Measurements from ENCODE around the gene CFAP100. TPM values are rescaled to one million over a fixed set of nuclear protein-coding genes. Genes with fewer than 3 reads are reported as not detected.

The CFAP100 gene
- total and polyA plus RNA-seq, 2 donors, result 0.11 TPM; not detected in 1

GRCh38 chr3:126466886-126467610 is 72.3 kb downstream of the CFAP100 start:
- Histone ChIP-seq H3K4me1 (ENCODE audit: control insufficient read depth in 2 of 2, insufficient read depth in 2 of 2, low read length in 2 of 2) (peaks cover 1 to 19% of the 10 kb centered on the region in 2 donors), H3K27ac (ENCODE audit: low read depth in 1 of 2, low read length in 1 of 2) (no peak overlapping the region), H3K27me3 (ENCODE audit: control insufficient read depth in 2 of 2, insufficient read depth in 1 of 2, low read length in 1 of 2) (no peaks in the 10 kb centered on the region), H3K4me3 (ENCODE audit: low read length in 2 of 2) (no peak overlapping the region), H3K9me3 (ENCODE audit: control insufficient read depth in 2 of 2, insufficient read depth in 1 of 2, low read length in 1 of 2) (peaks cover 0 to 2% of the 10 kb centered on the region in 2 donors), H3K36me3 (ENCODE audit: control insufficient read depth in 2 of 2, insufficient read depth in 2 of 2, low read length in 1 of 2) (peaks cover 88 to 96% of the 10 kb centered on the region in 2 donors)
- 89% methylated on average over 19 of the region's 19 CpGs for WGBS
- no peak for DNase-seq (ENCODE audit: low read depth in 6 of 9, low spot score in 9 of 9)

- DNase-seq (ENCODE audit: low read depth in 6 of 9, low spot score in 9 of 9), result no peak
- H3K4me1 ChIP-seq (ENCODE audit: control insufficient read depth in 2 of 2, insufficient read depth in 2 of 2, low read length in 2 of 2), result peaks cover 7 to 25% of the 10 kb centered on the region in 2 donors
Measured at GRCh38 chr3:126467611-126467955, 72.9 kb downstream of the CFAP100 start.

GRCh38 chr3:126468028-126468891 is 73.6 kb downstream of the CFAP100 start:
- H3K36me3 ChIP-seq (ENCODE audit: control insufficient read depth in 2 of 2, insufficient read depth in 2 of 2, low read length in 1 of 2), result peaks cover 86 to 93% of the 10 kb centered on the region in 2 donors
- DNase-seq (ENCODE audit: low read depth in 6 of 9, low spot score in 9 of 9), result no peak
- no peak overlapping the region for H3K4me3 ChIP-seq (ENCODE audit: low read length in 2 of 2)
- no peaks in the 10 kb centered on the region for H3K27me3 ChIP-seq (ENCODE audit: control insufficient read depth in 2 of 2, insufficient read depth in 1 of 2, low read length in 1 of 2)
- 93% methylated on average over 13 of the region's 13 CpGs for WGBS
- peaks cover 0 to 2% of the 10 kb centered on the region in 2 donors for H3K9me3 ChIP-seq (ENCODE audit: control insufficient read depth in 2 of 2, insufficient read depth in 1 of 2, low read length in 1 of 2)
- peaks cover 13 to 31% of the 10 kb centered on the region in 2 donors for H3K4me1 ChIP-seq (ENCODE audit: control insufficient read depth in 2 of 2, insufficient read depth in 2 of 2, low read length in 2 of 2)
- no peak overlapping the region for H3K27ac ChIP-seq (ENCODE audit: low read depth in 1 of 2, low read length in 1 of 2)

More at GRCh38 chr3:126467611-126467955, 72.9 kb downstream of the CFAP100 start:
- H3K9me3 ChIP-seq (ENCODE audit: control insufficient read depth in 2 of 2, insufficient read depth in 1 of 2, low read length in 1 of 2), result peaks cover 0 to 2% of the 10 kb centered on the region in 2 donors
- no peak overlapping the region for H3K4me3 ChIP-seq (ENCODE audit: low read length in 2 of 2)
- no peak overlapping the region for H3K27ac ChIP-seq (ENCODE audit: low read depth in 1 of 2, low read length in 1 of 2)
- peaks cover 88 to 93% of the 10 kb centered on the region in 2 donors for H3K36me3 ChIP-seq (ENCODE audit: control insufficient read depth in 2 of 2, insufficient read depth in 2 of 2, low read length in 1 of 2)
- H3K27me3 ChIP-seq (ENCODE audit: control insufficient read depth in 2 of 2, insufficient read depth in 1 of 2, low read length in 1 of 2), result no peaks in the 10 kb centered on the region
- WGBS, result 85% methylated on average over 8 of the region's 8 CpGs

GRCh38 chr3:126469479-126469878 is 74.8 kb downstream of the CFAP100 start:
- Histone ChIP-seq H3K9me3 (ENCODE audit: control insufficient read depth in 2 of 2, insufficient read depth in 1 of 2, low read length in 1 of 2) (peaks cover 0 to 3% of the 10 kb centered on the region in 2 donors), H3K4me3 (ENCODE audit: low read length in 2 of 2) (no peak overlapping the region), H3K27ac (ENCODE audit: low read depth in 1 of 2, low read length in 1 of 2) (no peak overlapping the region), H3K27me3 (ENCODE audit: control insufficient read depth in 2 of 2, insufficient read depth in 1 of 2, low read length in 1 of 2) (no peaks in the 10 kb centered on the region), H3K36me3 (ENCODE audit: control insufficient read depth in 2 of 2, insufficient read depth in 2 of 2, low read length in 1 of 2) (peaks cover 77 to 83% of the 10 kb centered on the region in 2 donors), H3K4me1 (ENCODE audit: control insufficient read depth in 2 of 2, insufficient read depth in 2 of 2, low read length in 2 of 2) (peaks cover 23 to 42% of the 10 kb centered on the region in 2 donors)
- no peak for DNase-seq (ENCODE audit: low read depth in 6 of 9, low spot score in 9 of 9)
- WGBS, result 98% methylated on average over 11 of the region's 11 CpGs

- H3K27me3 ChIP-seq (ENCODE audit: control insufficient read depth in 2 of 2, insufficient read depth in 1 of 2, low read length in 1 of 2), result no peaks in the 10 kb centered on the region
- H3K4me1 ChIP-seq (ENCODE audit: control insufficient read depth in 2 of 2, insufficient read depth in 2 of 2, low read length in 2 of 2), result peaks cover 29 to 40% of the 10 kb centered on the region in 2 donors
- no peak overlapping the region for H3K27ac ChIP-seq (ENCODE audit: low read depth in 1 of 2, low read length in 1 of 2)
- DNase-seq (ENCODE audit: low read depth in 6 of 9, low spot score in 9 of 9), result peak in 1 of 9 donors; percentile 36
- peak overlapping the region in 1 of 2 donors; percentile 5 for H3K4me3 ChIP-seq (ENCODE audit: low read length in 2 of 2)
- H3K36me3 ChIP-seq (ENCODE audit: control insufficient read depth in 2 of 2, insufficient read depth in 2 of 2, low read length in 1 of 2), result peaks cover 48 to 54% of the 10 kb centered on the region in 2 donors
- 81% methylated on average over 8 of the region's 8 CpGs for WGBS
- peaks cover 0 to 6% of the 10 kb centered on the region in 2 donors for H3K9me3 ChIP-seq (ENCODE audit: control insufficient read depth in 2 of 2, insufficient read depth in 1 of 2, low read length in 1 of 2)
Measured at GRCh38 chr3:126472277-126473006, 77.7 kb downstream of the CFAP100 start.

- H3K4me1 ChIP-seq (ENCODE audit: control insufficient read depth in 2 of 2, insufficient read depth in 2 of 2, low read length in 2 of 2), result peaks cover 29 to 40% of the 10 kb centered on the region in 2 donors
Measured at GRCh38 chr3:126473292-126474168, 78.8 kb downstream of the CFAP100 start.

GRCh38 chr3:126474498-126475412 is 80.0 kb downstream of the CFAP100 start:
- peak overlapping the region; percentile 23 to 93 for H3K27ac ChIP-seq (ENCODE audit: low read depth in 1 of 2, low read length in 1 of 2)
- peaks cover 29 to 38% of the 10 kb centered on the region in 2 donors for H3K4me1 ChIP-seq (ENCODE audit: control insufficient read depth in 2 of 2, insufficient read depth in 2 of 2, low read length in 2 of 2)
- H3K4me3 ChIP-seq (ENCODE audit: low read length in 2 of 2), result peak overlapping the region; percentile 71 to 92
- H3K36me3 ChIP-seq (ENCODE audit: control insufficient read depth in 2 of 2, insufficient read depth in 2 of 2, low read length in 1 of 2), result peaks cover 25 to 31% of the 10 kb centered on the region in 2 donors
- 13% methylated on average over 72 of the region's 72 CpGs for WGBS
- no peaks in the 10 kb centered on the region for H3K27me3 ChIP-seq (ENCODE audit: control insufficient read depth in 2 of 2, insufficient read depth in 1 of 2, low read length in 1 of 2)
- peaks cover 0 to 4% of the 10 kb centered on the region in 2 donors for H3K9me3 ChIP-seq (ENCODE audit: control insufficient read depth in 2 of 2, insufficient read depth in 1 of 2, low read length in 1 of 2)
- DNase-seq (ENCODE audit: low read depth in 6 of 9, low spot score in 9 of 9), result peak in 3 of 9 donors; percentile 35 to 66 (median 38)

More at GRCh38 chr3:126473292-126474168, 78.8 kb downstream of the CFAP100 start:
- no peak for DNase-seq (ENCODE audit: low read depth in 6 of 9, low spot score in 9 of 9)
- Histone ChIP-seq H3K36me3 (ENCODE audit: control insufficient read depth in 2 of 2, insufficient read depth in 2 of 2, low read length in 1 of 2) (peaks cover 37 to 43% of the 10 kb centered on the region in 2 donors), H3K9me3 (ENCODE audit: control insufficient read depth in 2 of 2, insufficient read depth in 1 of 2, low read length in 1 of 2) (peaks cover 0 to 4% of the 10 kb centered on the region in 2 donors), H3K27me3 (ENCODE audit: control insufficient read depth in 2 of 2, insufficient read depth in 1 of 2, low read length in 1 of 2) (no peaks in the 10 kb centered on the region), H3K27ac (ENCODE audit: low read depth in 1 of 2, low read length in 1 of 2) (no peak overlapping the region), H3K4me3 (ENCODE audit: low read length in 2 of 2) (peak overlapping the region; percentile 10 to 24)
- WGBS, result 78% methylated on average over 14 of the region's 14 CpGs

Measured in thymus (tissue), 11 donors.